HepG2 (cell line): ENCODE measurements around the gene TBC1D5. TPM values are rescaled to one million over a fixed set of nuclear protein-coding genes. Genes with fewer than 3 reads are reported as not detected.

Source experiments
- ATAC-seq: fragments of 200-7000 bp; cut with Tn5 transposase; 3 replicates; pipeline ENCODE4 v1.9.1; 2020; ENCODE audit warnings: mild to moderate bottlenecking, moderate library complexity
- BruUV-seq: library from RNA; stranded (reverse); fragments of 400-500 nt; replicated peaks from 2 replicates; lab custom pipeline; 2021; lab: Mats Ljungman, UMichigan
- CTCF ChIA-PET: fragments of 300-600 bp; formaldehyde crosslinking; extraction: SDS; loops from one replicate; lab custom pipeline; 2021; ENCODE audit warnings: low total read pairs, inconsistent platforms, low intra/inter-chr PET ratio; lab: Yijun Ruan, JAX
- POLR2A ChIA-PET: fragments of 350-600 bp; sonication (Branson Sonifier 250); formaldehyde crosslinking; loops from one replicate; lab custom pipeline; 2020; ENCODE audit warnings: antibody characterized with exemption, inconsistent platforms; lab: Yijun Ruan, JAX
- DNase-seq: peaks from one replicate; pipeline ENCODE4 v3.0.0-alpha.2; 2015; ENCODE audit warnings: low spot score
- FAIRE-seq: peaks from 3 replicates; lab custom pipeline; 2011; peaks lifted over from hg19 to GRCh38; lab: Jason Lieb, UNC
- H2AFZ ChIP-seq: one replicate; pipeline ENCODE4 v1.6.1; 2011; ENCODE audit warnings: low read length, inconsistent platforms
- H3K27ac ChIP-seq: fragments of 300-600 bp; 3 replicates; pipeline ENCODE4 v1.8.0; 2011; ENCODE audit warnings: mixed run types, mild to moderate bottlenecking, mixed read lengths, low read length, inconsistent platforms; ENCODE audit not compliant: insufficient read depth; ENCODE audit errors: extremely low read length
- H3K27me3 ChIP-seq, 2 experiments: fragments of 200-600 bp in 1 of 2; 2 replicates in 1 of 2; 3 replicates in 1 of 2; pipeline versions ENCODE4 v1.6.0 to v1.8.0; 2011; ENCODE audit warnings: low read length in 2 of 2, mild to moderate bottlenecking in 2 of 2, moderate library complexity in 2 of 2, inconsistent platforms in 1 of 2; ENCODE audit not compliant: insufficient read depth in 2 of 2, control insufficient read depth in 1 of 2
- H3K36me3 ChIP-seq, 2 experiments: fragments of 200-600 bp in 1 of 2; replicated peaks in 1 of 2; 2 replicates in 1 of 2; 3 replicates in 1 of 2; pipeline versions ENCODE4 v1.5.1 to v1.8.0; 2011; ENCODE audit warnings: low read length in 2 of 2, inconsistent platforms in 1 of 2; ENCODE audit not compliant: insufficient read depth in 2 of 2, control insufficient read depth in 1 of 2
- H3K4me1 ChIP-seq: 2 replicates; pipeline ENCODE4 v1.5.1; 2012; ENCODE audit warnings: low read length, inconsistent platforms; ENCODE audit not compliant: insufficient read depth
- H3K4me2 ChIP-seq: 2 replicates; pipeline ENCODE4 v1.6.0; 2011; ENCODE audit warnings: low read depth, low read length, inconsistent platforms
- H3K4me3 ChIP-seq, 3 experiments: fragments of 200-600 bp in 1 of 3; sonication (generic), shearing (Covaris generic) in 1 of 3; replicated peaks in 1 of 3; 2 replicates each; pipeline ENCODE4 v1.5.1; 2011 to 2016; ENCODE audit warnings: low read length in 3 of 3, inconsistent platforms in 2 of 3, low read depth in 2 of 3, mild to moderate bottlenecking in 2 of 3, control low read depth in 1 of 3, mixed read lengths in 1 of 3; ENCODE audit not compliant: insufficient read depth in 1 of 3
- H3K79me2 ChIP-seq: one replicate; pipeline ENCODE4 v1.6.1; 2011; ENCODE audit warnings: low read length, inconsistent platforms; ENCODE audit not compliant: insufficient read depth
- H3K9ac ChIP-seq: 2 replicates; pipeline ENCODE4 v1.6.0; 2011; ENCODE audit warnings: mild to moderate bottlenecking, low read depth, low read length, inconsistent platforms; ENCODE audit not compliant: insufficient read depth
- H3K9me3 ChIP-seq: 2 replicates; pipeline ENCODE4 v1.5.1; 2012; ENCODE audit warnings: mild to moderate bottlenecking, low read length
- H4K20me1 ChIP-seq: 2 replicates; pipeline ENCODE4 v1.6.0; 2011; ENCODE audit warnings: inconsistent platforms, mild to moderate bottlenecking, low read length, moderate library complexity; ENCODE audit not compliant: insufficient read depth
- ZIK1 ChIP-seq: sonication (generic); formaldehyde crosslinking; IDR thresholded peaks from 2 replicates; pipeline ENCODE4 v1.5.0; 2020; ENCODE audit warnings: mild to moderate bottlenecking, low read depth, missing genetic modification reagents, borderline replicate concordance
- ZNF180 ChIP-seq: sonication (generic); formaldehyde crosslinking; IDR thresholded peaks from 2 replicates; pipeline ENCODE4 v1.4.0; 2020; ENCODE audit warnings: low read depth, missing genetic modification reagents, borderline replicate concordance
- ZNF317 ChIP-seq: sonication (generic); formaldehyde crosslinking; IDR thresholded peaks from 2 replicates; pipeline ENCODE4 v1.5.0; 2020; ENCODE audit warnings: mild to moderate bottlenecking, missing genetic modification reagents
- WGBS: methylation state at CpG from one replicate; pipeline ENCODE4 v1.1.6; 2017; ENCODE audit warnings: low lambda C conversion rate; 5-methylcytosine and 5-hydroxymethylcytosine counted together
- in situ Hi-C: cut with HindIII; loops from 2 replicates; pipeline ENCODE4 v1.10.0; 2017; ENCODE audit warnings: low pct_unique_long_range_greater_than_20kb; ENCODE audit not compliant: extremely low pct_ligation_motif_present
- intact Hi-C: fragments of 100-400 bp; cut with micrococcal nuclease; formaldehyde crosslinking; loops from one replicate; pipeline ENCODE4 v1.10.0; 2022; ENCODE audit not compliant: unreplicated experiment
- polyA plus RNA-seq, 8 experiments: library from polyadenylated mRNA; depleted of rRNA in 3 of 8; stranded (reverse) in 7 of 8; unstranded in 1 of 8; fragments of >200 nt; fragmentation: Illumina TruSeq in 4 of 8; extraction: Trizol in 4 of 8; gene quantifications; 2 replicates each; pipeline versions ENCODE4 v1.2.1 to v1.2.3, GENCODE V29; 2011 to 2016; ENCODE audit warnings: low read depth in 4 of 8, missing spikeins in 1 of 8, mixed read lengths in 1 of 8; ENCODE audit not compliant: insufficient read depth in 1 of 8
- total RNA-seq, 5 experiments: library from RNA; depleted of rRNA; stranded (reverse); fragments of >200 nt; fragmentation: Illumina TruSeq; extraction: Trizol; gene quantifications; 2 replicates each; pipeline ENCODE4 v1.2.3, GENCODE V29; 2016; ENCODE audit warnings: low read depth in 1 of 5
- TF ChIP-seq, protein P1 (sequence below): sonication (generic); formaldehyde crosslinking; IDR thresholded peaks from 2 replicates; pipeline ENCODE4 v1.5.1; 2020; ENCODE audit warnings: mild to moderate bottlenecking, missing genetic modification reagents, borderline replicate concordance

The TBC1D5 gene
- total and polyA plus RNA-seq, 2 of the 13 experiments (the other 11 are each of a cell fraction or from before 2014, with no cell fraction given), result 19.2 to 33.3 TPM

DNA sequence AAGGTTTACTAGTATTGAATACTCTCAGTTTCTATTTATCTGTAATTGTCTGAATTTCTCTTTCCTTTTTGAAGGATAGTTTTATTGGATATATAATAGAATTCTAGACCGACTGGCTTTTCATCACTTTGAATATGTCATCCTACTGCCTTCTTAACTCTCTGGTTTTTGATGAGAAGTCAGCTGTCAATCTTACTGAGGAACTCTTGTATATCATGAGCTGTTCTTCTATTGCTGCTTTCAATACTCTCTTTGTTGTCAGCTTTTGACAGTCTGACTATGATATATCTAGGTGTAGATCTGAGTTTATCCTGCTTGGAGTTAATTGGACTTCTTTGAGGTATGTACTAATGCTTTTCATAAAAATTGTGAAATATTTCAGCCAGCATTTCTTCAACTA is 523.8 kb downstream of the TBC1D5 start:
- Histone ChIP-seq H3K4me1 (no peaks in the 10 kb centered on the region), H3K79me2 (no peaks in the 10 kb centered on the region), H3K27me3 (no peaks in the 10 kb centered on the region), H3K36me3 (no peaks in the 10 kb centered on the region), H4K20me1 (no peaks in the 10 kb centered on the region), H3K9ac (no peak overlapping the region), H3K4me3 (no peak overlapping the region), H3K27ac (no peak overlapping the region), H3K4me2 (no peak overlapping the region), H3K9me3 (no peaks in the 10 kb centered on the region), H2AFZ (no peak overlapping the region)
- no TSS peak for BruUV-seq
- ATAC-seq, result no peak
- CTCF ChIA-PET, result no interaction called here
- in situ Hi-C loops, result no loop called here
- intact Hi-C loops, result no loop called here
- no peak for DNase-seq
- TF ChIP-seq ZNF317 (CRISPR knock-in tag) (peak; percentile 81; the same call in 1 of the 2 replicates), ZNF180 (CRISPR knock-in tag) (no peak), ZIK1 (CRISPR knock-in tag) (no peak)
- TF ChIP-seq, protein P1, sequence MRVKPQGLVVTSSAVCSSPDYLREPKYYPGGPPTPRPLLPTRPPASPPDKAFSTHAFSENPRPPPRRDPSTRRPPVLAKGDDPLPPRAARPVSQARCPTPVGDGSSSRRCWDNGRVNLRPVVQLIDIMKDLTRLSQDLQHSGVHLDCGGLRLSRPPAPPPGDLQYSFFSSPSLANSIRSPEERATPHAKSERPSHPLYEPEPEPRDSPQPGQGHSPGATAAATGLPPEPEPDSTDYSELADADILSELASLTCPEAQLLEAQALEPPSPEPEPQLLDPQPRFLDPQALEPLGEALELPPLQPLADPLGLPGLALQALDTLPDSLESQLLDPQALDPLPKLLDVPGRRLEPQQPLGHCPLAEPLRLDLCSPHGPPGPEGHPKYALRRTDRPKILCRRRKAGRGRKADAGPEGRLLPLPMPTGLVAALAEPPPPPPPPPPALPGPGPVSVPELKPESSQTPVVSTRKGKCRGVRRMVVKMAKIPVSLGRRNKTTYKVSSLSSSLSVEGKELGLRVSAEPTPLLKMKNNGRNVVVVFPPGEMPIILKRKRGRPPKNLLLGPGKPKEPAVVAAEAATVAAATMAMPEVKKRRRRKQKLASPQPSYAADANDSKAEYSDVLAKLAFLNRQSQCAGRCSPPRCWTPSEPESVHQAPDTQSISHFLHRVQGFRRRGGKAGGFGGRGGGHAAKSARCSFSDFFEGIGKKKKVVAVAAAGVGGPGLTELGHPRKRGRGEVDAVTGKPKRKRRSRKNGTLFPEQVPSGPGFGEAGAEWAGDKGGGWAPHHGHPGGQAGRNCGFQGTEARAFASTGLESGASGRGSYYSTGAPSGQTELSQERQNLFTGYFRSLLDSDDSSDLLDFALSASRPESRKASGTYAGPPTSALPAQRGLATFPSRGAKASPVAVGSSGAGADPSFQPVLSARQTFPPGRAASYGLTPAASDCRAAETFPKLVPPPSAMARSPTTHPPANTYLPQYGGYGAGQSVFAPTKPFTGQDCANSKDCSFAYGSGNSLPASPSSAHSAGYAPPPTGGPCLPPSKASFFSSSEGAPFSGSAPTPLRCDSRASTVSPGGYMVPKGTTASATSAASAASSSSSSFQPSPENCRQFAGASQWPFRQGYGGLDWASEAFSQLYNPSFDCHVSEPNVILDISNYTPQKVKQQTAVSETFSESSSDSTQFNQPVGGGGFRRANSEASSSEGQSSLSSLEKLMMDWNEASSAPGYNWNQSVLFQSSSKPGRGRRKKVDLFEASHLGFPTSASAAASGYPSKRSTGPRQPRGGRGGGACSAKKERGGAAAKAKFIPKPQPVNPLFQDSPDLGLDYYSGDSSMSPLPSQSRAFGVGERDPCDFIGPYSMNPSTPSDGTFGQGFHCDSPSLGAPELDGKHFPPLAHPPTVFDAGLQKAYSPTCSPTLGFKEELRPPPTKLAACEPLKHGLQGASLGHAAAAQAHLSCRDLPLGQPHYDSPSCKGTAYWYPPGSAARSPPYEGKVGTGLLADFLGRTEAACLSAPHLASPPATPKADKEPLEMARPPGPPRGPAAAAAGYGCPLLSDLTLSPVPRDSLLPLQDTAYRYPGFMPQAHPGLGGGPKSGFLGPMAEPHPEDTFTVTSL (CRISPR knock-in tag), result no peak
- FAIRE-seq, result no peak
- POLR2A ChIA-PET, result no interaction called here
- WGBS, result 88% methylated on average over 1 of the region's 1 CpG
